A549 (cell line): ENCODE data around the gene GJB5. TPM values are rescaled to one million over a fixed set of nuclear protein-coding genes. Genes with fewer than 3 reads are reported as not detected.

Source experiments
- ATAC-seq, 2 experiments: fragments of 200-7000 bp in 1 of 2; fragments of >200 bp in 1 of 2; cut with Nextera tagmentation in 1 of 2; cut with Tn5 transposase in 1 of 2; 3 replicates each; pipeline versions ENCODE4 v1.8.0 to v1.9.1; 2018 to 2020; ENCODE audit warnings: mild to moderate bottlenecking in 1 of 2, moderate library complexity in 1 of 2
- CTCF ChIA-PET: fragments of 300-600 bp; sonication (Branson Sonifier 250); formaldehyde crosslinking; extraction: SDS; loops from one replicate; lab custom pipeline; 2021; ENCODE audit warnings: antibody characterized with exemption, inconsistent platforms; lab: Yijun Ruan, JAX
- POLR2A ChIA-PET: fragments of 350-600 bp; formaldehyde crosslinking; extraction: SDS; loops from one replicate; lab custom pipeline; 2021; ENCODE audit warnings: antibody characterized with exemption, inconsistent platforms; lab: Yijun Ruan, JAX
- DNase-seq, 2 experiments: peaks; one replicate each; pipeline versions ENCODE4 v3.0.0 to v3.0.0-alpha.2; 2011 to 2016; ENCODE audit warnings: low read depth in 1 of 2, low spot score in 1 of 2
- FAIRE-seq: peaks from 2 replicates; lab custom pipeline; 2011; peaks lifted over from hg19 to GRCh38; lab: Jason Lieb, UNC
- H3K27ac ChIP-seq, 2 experiments: fragments of >200 bp; sonication (Bioruptor Twin); formaldehyde crosslinking; 3 replicates each; pipeline ENCODE4 v1.5.1; 2016 to 2017
- H3K4me1 ChIP-seq: fragments of >200 bp; sonication (Bioruptor Twin); formaldehyde crosslinking; 3 replicates; pipeline ENCODE4 v1.6.1; 2016
- H3K4me2 ChIP-seq: fragments of >200 bp; sonication (Bioruptor Twin); formaldehyde crosslinking; 3 replicates; pipeline ENCODE4 v1.6.1; 2016
- H3K4me3 ChIP-seq: fragments of >200 bp; sonication (Bioruptor Twin); formaldehyde crosslinking; 3 replicates; pipeline ENCODE4 v1.5.1; 2016
- H3K9me3 ChIP-seq: fragments of >200 bp; sonication (Bioruptor Twin); formaldehyde crosslinking; 3 replicates; pipeline ENCODE4 v1.6.1; 2016
- BHLHE40 ChIP-seq: IDR thresholded peaks from 2 replicates; pipeline ENCODE4 v1.6.1; 2012; ENCODE audit warnings: low read depth, low read length, inconsistent platforms
- CBX8 ChIP-seq: fragments of 200-600 bp; sonication (generic); IDR thresholded peaks from 2 replicates; pipeline ENCODE4 v1.6.1; 2016
- CTCF ChIP-seq: fragments of >200 bp; sonication (Bioruptor Twin); formaldehyde crosslinking; IDR thresholded peaks from 3 replicates; pipeline ENCODE4 v1.5.1; 2016
- EHMT2 ChIP-seq: fragments of 200-600 bp; sonication (generic); IDR thresholded peaks from 2 replicates; pipeline ENCODE4 v1.6.1; 2016; ENCODE audit warnings: antibody characterized with exemption, low read depth, mild to moderate bottlenecking, moderate library complexity
- ELK1 ChIP-seq: fragments of 150-350 bp; IDR thresholded peaks from 2 replicates; pipeline ENCODE4 v1.6.1; 2014; ENCODE audit warnings: low read depth, mild to moderate bottlenecking, low read length
- FOSB ChIP-seq: fragments of 250-450 bp; sonication (Bioruptor Pico); IDR thresholded peaks from 2 replicates; pipeline ENCODE4 v1.5.0; 2020; ENCODE audit warnings: mild to moderate bottlenecking, moderate library complexity
- FOSL2 ChIP-seq, 2 experiments: fragments of 450-650 bp in 1 of 2; fragments of >200 bp in 1 of 2; sonication (Bioruptor Twin) in 1 of 2; formaldehyde crosslinking; IDR thresholded peaks; 2 replicates each; pipeline versions ENCODE4 v1.5.0 to v1.6.1; 2016 to 2020; ENCODE audit warnings: mild to moderate bottlenecking in 1 of 2, moderate library complexity in 1 of 2
- HDAC2 ChIP-seq: fragments of 200-600 bp; sonication (generic); IDR thresholded peaks from 2 replicates; pipeline ENCODE4 v1.6.1; 2016
- HES2 ChIP-seq: fragments of >200 bp; sonication (Bioruptor Twin); formaldehyde crosslinking; IDR thresholded peaks from 2 replicates; pipeline ENCODE4 v1.6.1; 2016
- KDM5A ChIP-seq: fragments of 200-600 bp; sonication (generic); IDR thresholded peaks from 2 replicates; pipeline ENCODE4 v1.6.1; 2016; ENCODE audit warnings: antibody characterized with exemption, mild to moderate bottlenecking
- MAFK ChIP-seq: fragments of 450-650 bp; IDR thresholded peaks from 2 replicates; pipeline ENCODE4 v1.6.1; 2014; ENCODE audit not compliant: partially characterized antibody
- MAZ ChIP-seq: fragments of 150-350 bp; IDR thresholded peaks from 2 replicates; pipeline ENCODE4 v1.6.1; 2014; ENCODE audit warnings: antibody characterized with exemption, low read depth, low read length, borderline replicate concordance
- NR3C1 ChIP-seq: fragments of >200 bp; sonication (Bioruptor Twin); formaldehyde crosslinking; IDR thresholded peaks from 3 replicates; pipeline ENCODE4 v1.6.1; 2017
- PHF8 ChIP-seq: fragments of 200-600 bp; sonication (generic); IDR thresholded peaks from 2 replicates; pipeline ENCODE4 v1.6.1; 2016; ENCODE audit warnings: low read depth, mild to moderate bottlenecking, antibody characterized with exemption, moderate library complexity, borderline replicate concordance
- POLR2A ChIP-seq: IDR thresholded peaks from 2 replicates; pipeline ENCODE4 v1.6.1; 2012; ENCODE audit warnings: mild to moderate bottlenecking, low read length
- RARB ChIP-seq: fragments of 250-450 bp; sonication (Bioruptor Pico); IDR thresholded peaks from 2 replicates; pipeline ENCODE4 v1.8.0; 2021; ENCODE audit warnings: mild to moderate bottlenecking, moderate library complexity
- SMC3 ChIP-seq: fragments of >200 bp; sonication (Bioruptor Twin); formaldehyde crosslinking; IDR thresholded peaks from 3 replicates; pipeline ENCODE4 v1.6.1; 2018; ENCODE audit warnings: inconsistent platforms
- TFCP2L1 ChIP-seq: fragments of 250-450 bp; sonication (Bioruptor Pico); IDR thresholded peaks from 2 replicates; pipeline ENCODE4 v1.5.0; 2021; ENCODE audit warnings: mild to moderate bottlenecking
- TP53 ChIP-seq: fragments of 250-450 bp; sonication (Bioruptor Pico); IDR thresholded peaks from 2 replicates; pipeline ENCODE4 v1.5.0; 2021; ENCODE audit warnings: mild to moderate bottlenecking, moderate library complexity
- USF2 ChIP-seq: fragments of 450-650 bp; IDR thresholded peaks from 2 replicates; pipeline ENCODE4 v1.6.1; 2014; ENCODE audit warnings: antibody characterized with exemption
- ZFP36 ChIP-seq: fragments of 450-650 bp; IDR thresholded peaks from 2 replicates; pipeline ENCODE4 v1.6.1; 2014; ENCODE audit warnings: borderline replicate concordance; ENCODE audit not compliant: partially characterized antibody
- WGBS: methylation state at CpG from one replicate; pipeline ENCODE4 v1.1.6; 2017; ENCODE audit errors: missing lambda C conversion rate; 5-methylcytosine and 5-hydroxymethylcytosine counted together
- polyA plus RNA-seq, 4 experiments: library from polyadenylated mRNA; depleted of rRNA in 3 of 4; stranded (reverse); fragments of >200 nt; fragmentation: RNase III in 1 of 4; extraction: RNeasy Plus Mini Kit Qiagen cat#74134 plus additional on column Dnase treatment in 1 of 4; gene quantifications; 2 replicates in 3 of 4; 3 replicates in 1 of 4; pipeline ENCODE4 v1.2.3, GENCODE V29; 2011 to 2017

GJB5 gene
- polyA plus RNA-seq, 2 of the 4 experiments (the other 2 are of a cell fraction), result 0.15 to 0.16 TPM

- FAIRE-seq (no peak), DNase-seq (no peak), ATAC-seq (no peak)
- WGBS, result 58% methylated on average over 3 of the region's 3 CpGs
- Histone ChIP-seq H3K4me1 (peaks cover 6% of the 10 kb centered on the region; the same call in 1 of the 3 replicates), H3K4me3 (no peak overlapping the region), H3K9me3 (no peaks in the 10 kb centered on the region), H3K4me2 (no peak overlapping the region), H3K27ac (no peak overlapping the region)
- ChIA-PET CTCF (interaction anchor here (0.6 to 5.0 kb wide), 6 partner anchors 10 to 111 kb away, joined by 3 to 27 read pairs (median 3); no protein-coding TSS in a partner anchor), POLR2A (no interaction called here)
- TF ChIP-seq POLR2A (no peak), RARB (CRISPR knock-in tag) (no peak), ZFP36 (no peak)
These were observed 1.7 kb upstream of the GJB5 start for GRCh38 chr1:34753163-34753562.

GRCh38 chr1:34755961-34756360, 1.1 kb downstream of the GJB5 start:
- H3K9me3 ChIP-seq, result no peaks in the 10 kb centered on the region
- H3K4me3 ChIP-seq, result no peak overlapping the region
- no peak overlapping the region for H3K27ac ChIP-seq
- POLR2A ChIA-PET, result no interaction called here
- 0 out of 3 replicates have a peak, but pooled peaks cover 6% of the 10 kb centered on the region for H3K4me1 ChIP-seq
- TF ChIP-seq FOSB, result no peak
- no peak for TF ChIP-seq KDM5A
- TF ChIP-seq RARB (CRISPR knock-in tag), result no peak
- TF ChIP-seq MAFK, result no peak
- no peak for TF ChIP-seq FOSL2 (IDR thresholded peaks at IDR 0.05)
- TF ChIP-seq FOSL2 (CRISPR knock-in tag; IDR thresholded peaks at IDR 0.05), result no peak
- TF ChIP-seq TP53 (CRISPR knock-in tag), result no peak
- TF ChIP-seq, all 56 proteins: peak for 0
- FAIRE-seq (no peak), DNase-seq (no peak), ATAC-seq (no peak)
- CTCF ChIA-PET, result no interaction called here
- H3K4me2 ChIP-seq, result no peak overlapping the region
- WGBS, result 97% methylated on average over 6 of the region's 6 CpGs

- ATAC-seq, result no peak
- FAIRE-seq, result no peak
- no peak for TF ChIP-seq MAZ
- TF ChIP-seq EHMT2, result no peak
- TF ChIP-seq TFCP2L1, result no peak
- TF ChIP-seq CTCF, result no peak
- no peak for TF ChIP-seq SMC3
These were observed 2.5 kb downstream of the GJB5 start for GRCh38 chr1:34757386-34757785.

GRCh38 chr1:34758751-34759150, 3.9 kb downstream of the GJB5 start:
- CTCF ChIA-PET, result interaction anchor here (1.2 to 2.6 kb wide), 3 partner anchors 9 to 93 kb away, joined by 3 to 14 read pairs (median 4); no protein-coding TSS in a partner anchor
- no peak for DNase-seq
- Histone ChIP-seq H3K27ac (no peak overlapping the region), H3K9me3 (no peaks in the 10 kb centered on the region), H3K4me2 (no peak overlapping the region)
- WGBS, result 70% methylated on average over 3 of the region's 4 CpGs
- TF ChIP-seq HDAC2, result no peak
- TF ChIP-seq NR3C1, result no peak
- no peak for TF ChIP-seq FOSL2 (IDR thresholded peaks at IDR 0.05)
- no peak for TF ChIP-seq FOSL2 (CRISPR knock-in tag; IDR thresholded peaks at IDR 0.05)
- TF ChIP-seq CBX8, result no peak
- TF ChIP-seq SMC3, result no peak
- no peak for TF ChIP-seq ELK1
- TF ChIP-seq MAZ, result no peak
- no peak for TF ChIP-seq USF2
- TF ChIP-seq PHF8, result no peak
- TF ChIP-seq MAFK, result no peak
- no peak for TF ChIP-seq HES2
- TF ChIP-seq ZFP36, result no peak
- TF ChIP-seq POLR2A, result no peak
- TF ChIP-seq BHLHE40, result no peak
- TF ChIP-seq, all 56 proteins: peak for 0
- H3K4me3 ChIP-seq, result no peak overlapping the region
- H3K4me1 ChIP-seq, result peaks cover 20% of the 10 kb centered on the region
- ATAC-seq (no peak), FAIRE-seq (no peak)
- POLR2A ChIA-PET, result no interaction called here

More at GRCh38 chr1:34757386-34757785, 2.5 kb downstream of the GJB5 start:
- ChIA-PET POLR2A (no interaction called here), CTCF (interaction anchor here (2.6 kb wide), 1 partner anchor 14 kb away, joined by 14 read pairs; no protein-coding TSS in a partner anchor)
- no peak overlapping the region for H3K4me2 ChIP-seq
- no peak overlapping the region for H3K27ac ChIP-seq
- peaks cover 8% of the 10 kb centered on the region; the same call in 2 of the 3 replicates for H3K4me1 ChIP-seq
- no peak for DNase-seq
- 86% methylated on average over 17 of the region's 21 CpGs for WGBS
- no peaks in the 10 kb centered on the region for H3K9me3 ChIP-seq
- H3K4me3 ChIP-seq, result no peak overlapping the region
